Body of pancreas (tissue), 4 donors: ENCODE results near the gene PLAAT4. TPM values are rescaled to one million over a fixed set of nuclear protein-coding genes. Genes with fewer than 3 reads are reported as not detected.
A peak's percentile ranks its signal among the peaks of the same experiment; 100 is the strongest.

Experiments
- ATAC-seq: fragments of 150-250 bp; one replicate; pipeline ENCODE4 v1.9.1; 2016
- DNase-seq, 4 donors: peaks; one replicate each; pipeline ENCODE4 v3.0.0-alpha.2; 2019
- H3K27ac ChIP-seq, 4 donors: fragments of 200-600 bp; sonication (generic); 1 replicate in 3 of 4; 2 replicates in 1 of 4; pipeline versions ENCODE4 v1.5.1 to v1.6.1; 2016 to 2019; ENCODE audit warnings: mild to moderate bottlenecking in 1 of 4, mixed read lengths in 1 of 4, moderate library complexity in 1 of 4
- H3K27me3 ChIP-seq, 2 donors: fragments of 200-600 bp; sonication (generic); one replicate each; pipeline ENCODE4 v1.6.0; 2016; ENCODE audit warnings: mild to moderate bottlenecking in 1 of 2
- H3K36me3 ChIP-seq, 2 donors: fragments of 200-600 bp; sonication (generic); replicated peaks in 1 of 2; 2 replicates each; pipeline ENCODE4 v1.5.1; 2016; ENCODE audit warnings: low read depth in 2 of 2; ENCODE audit not compliant: insufficient read depth in 1 of 2
- H3K4me1 ChIP-seq: fragments of 200-600 bp; sonication (generic); one replicate; pipeline ENCODE4 v1.6.0; 2016
- H3K4me3 ChIP-seq, 2 donors: fragments of 200-600 bp; sonication (generic); 1 replicate in 1 of 2; 2 replicates in 1 of 2; pipeline ENCODE4 v1.5.1; 2016 to 2019
- H3K9me3 ChIP-seq, 3 donors: fragments of 200-600 bp; sonication (generic); 1 replicate in 2 of 3; 2 replicates in 1 of 3; pipeline ENCODE4 v1.5.1; 2016
- POLR2A ChIP-seq, 3 donors: fragments of 450-650 bp; IDR thresholded peaks; one replicate each; pipeline ENCODE4 v1.6.1; 2016; ENCODE audit warnings: antibody characterized with exemption in 3 of 3, mild to moderate bottlenecking in 2 of 3
- WGBS, 2 donors: methylation state at CpG; one replicate each; pipeline ENCODE4 v1.1.5; 2017; 5-methylcytosine and 5-hydroxymethylcytosine counted together
- intact Hi-C: fragments of 100-400 bp; cut with DNase I; formaldehyde crosslinking; loops from one replicate; pipeline ENCODE4 v1.15.1; 2023
- total RNA-seq, 2 donors: library from RNA; depleted of rRNA; stranded (reverse); fragments of >200 nt; gene quantifications; one replicate each; pipeline ENCODE4 v1.1.0, GENCODE V29; 2016
- TF ChIP-seq, protein P1 (sequence below), 7 experiments: fragments of 450-650 bp in 4 of 7; fragments of 200-600 bp in 3 of 7; sonication (generic) in 3 of 7; IDR thresholded peaks; one replicate each; pipeline ENCODE4 v1.5.1; 2016 to 2019; ENCODE audit warnings: antibody characterized with exemption in 7 of 7

Gene PLAAT4
- total RNA-seq, 2 donors from 2014 or later = 4.0 to 14.5 TPM

DNA sequence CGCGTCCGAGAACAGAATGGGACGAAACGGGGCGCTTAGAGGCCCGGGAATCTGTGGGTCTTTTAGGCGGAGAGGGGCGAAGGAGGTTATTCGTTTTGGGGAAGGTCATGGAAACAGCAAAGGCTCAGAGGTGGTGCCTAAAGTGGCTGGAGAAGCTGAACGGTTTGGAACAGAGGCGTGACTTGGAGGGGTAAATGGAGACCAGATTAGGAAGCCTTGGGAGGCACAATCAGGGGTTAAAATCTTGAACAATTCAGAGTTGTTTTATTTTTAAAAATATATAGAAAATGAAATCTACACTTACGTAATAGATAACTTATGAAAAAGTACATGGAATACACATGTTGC, 45.4 kb upstream of the PLAAT4 start:
- WGBS, 2 donors = 0 to 3% methylated on average over 13 of the region's 13 CpGs
- Histone ChIP-seq H3K9me3 (no peaks in the 10 kb centered on the region), H3K4me3 (peak overlapping the region; percentile 39 to 53), H3K36me3 (no peaks in the 10 kb centered on the region), H3K27me3 (no peaks in the 10 kb centered on the region), H3K27ac (peak overlapping the region; percentile 53 to 89 (median 75)), H3K4me1 (peaks cover 53% of the 10 kb centered on the region)
- intact Hi-C loops = no loop called here
- TF ChIP-seq, protein P1, sequence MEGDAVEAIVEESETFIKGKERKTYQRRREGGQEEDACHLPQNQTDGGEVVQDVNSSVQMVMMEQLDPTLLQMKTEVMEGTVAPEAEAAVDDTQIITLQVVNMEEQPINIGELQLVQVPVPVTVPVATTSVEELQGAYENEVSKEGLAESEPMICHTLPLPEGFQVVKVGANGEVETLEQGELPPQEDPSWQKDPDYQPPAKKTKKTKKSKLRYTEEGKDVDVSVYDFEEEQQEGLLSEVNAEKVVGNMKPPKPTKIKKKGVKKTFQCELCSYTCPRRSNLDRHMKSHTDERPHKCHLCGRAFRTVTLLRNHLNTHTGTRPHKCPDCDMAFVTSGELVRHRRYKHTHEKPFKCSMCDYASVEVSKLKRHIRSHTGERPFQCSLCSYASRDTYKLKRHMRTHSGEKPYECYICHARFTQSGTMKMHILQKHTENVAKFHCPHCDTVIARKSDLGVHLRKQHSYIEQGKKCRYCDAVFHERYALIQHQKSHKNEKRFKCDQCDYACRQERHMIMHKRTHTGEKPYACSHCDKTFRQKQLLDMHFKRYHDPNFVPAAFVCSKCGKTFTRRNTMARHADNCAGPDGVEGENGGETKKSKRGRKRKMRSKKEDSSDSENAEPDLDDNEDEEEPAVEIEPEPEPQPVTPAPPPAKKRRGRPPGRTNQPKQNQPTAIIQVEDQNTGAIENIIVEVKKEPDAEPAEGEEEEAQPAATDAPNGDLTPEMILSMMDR (IDR thresholded peaks at IDR 0.05) = no peak
- no peak for TF ChIP-seq POLR2A (IDR thresholded peaks at IDR 0.05)
- DNase-seq = no peak
- ATAC-seq = no peak

- TF ChIP-seq POLR2A (IDR thresholded peaks at IDR 0.05) = peak in 2 of 3 donors; percentile 72 to 79
- TF ChIP-seq, protein P1 (IDR thresholded peaks at IDR 0.05) = no peak
- 18% methylated on average over 11 of the region's 11 CpGs for WGBS, 2 donors
- H3K4me3 ChIP-seq = peak overlapping the region; percentile 39 to 53
- no peaks in the 10 kb centered on the region for H3K27me3 ChIP-seq
- intact Hi-C loops = no loop called here
- H3K9me3 ChIP-seq = no peaks in the 10 kb centered on the region
- peak overlapping the region in 3 of 4 donors; percentile 62 to 89 (median 88) for H3K27ac ChIP-seq
- ATAC-seq (peak; percentile 77), DNase-seq (peak; percentile 43 to 86 (median 58))
- no peaks in the 10 kb centered on the region for H3K36me3 ChIP-seq
- H3K4me1 ChIP-seq = peaks cover 53% of the 10 kb centered on the region
These were observed 44.8 kb upstream of the PLAAT4 start for GRCh38 chr11:63491636-63492372.

- ATAC-seq = no peak
- 86 to 100% methylated on average over 1 of the region's 1 CpG for WGBS, 2 donors
These were observed 44.2 kb upstream of the PLAAT4 start for GRCh38 chr11:63492441-63492840.

GRCh38 chr11:63493127-63493526, 43.5 kb upstream of the PLAAT4 start:
- intact Hi-C loops = no loop called here
- WGBS, 2 donors = 86 to 93% methylated on average over 1 of the region's 1 CpG
- H3K9me3 ChIP-seq = no peaks in the 10 kb centered on the region

More at GRCh38 chr11:63492441-63492840, 44.2 kb upstream of the PLAAT4 start:
- TF ChIP-seq, protein P1 (IDR thresholded peaks at IDR 0.05) = no peak
- DNase-seq = no peak
- intact Hi-C loops = no loop called here
- Histone ChIP-seq H3K27ac (peak overlapping the region in 3 of 4 donors; percentile 62 to 89 (median 88)), H3K36me3 (no peaks in the 10 kb centered on the region), H3K9me3 (no peaks in the 10 kb centered on the region), H3K4me3 (no peak overlapping the region), H3K4me1 (peaks cover 53% of the 10 kb centered on the region), H3K27me3 (no peaks in the 10 kb centered on the region)

More at GRCh38 chr11:63493127-63493526, 43.5 kb upstream of the PLAAT4 start:
- Histone ChIP-seq H3K36me3 (no peaks in the 10 kb centered on the region), H3K27ac (peak overlapping the region in 2 of 4 donors; percentile 88 to 89), H3K4me1 (peaks cover 47% of the 10 kb centered on the region), H3K27me3 (no peaks in the 10 kb centered on the region), H3K4me3 (no peak overlapping the region)
- DNase-seq = no peak
- TF ChIP-seq, protein P1 (IDR thresholded peaks at IDR 0.05) = no peak
- no peak for TF ChIP-seq POLR2A (IDR thresholded peaks at IDR 0.05)
- no peak for ATAC-seq
